GM19467 (cell line): ENCODE results near the gene CDV3.
"Not testable (repeated sequence)": the region's sequence is repeated elsewhere in the genome, so short reads cannot be mapped to it uniquely, and the experiment has no call there.

Source experiments
- ATAC-seq: cut with Tn5 transposase; IDR thresholded peaks from one replicate; pipeline ENCODE4 v1.9.1; 2021; ENCODE audit warnings: mild to moderate bottlenecking, moderate library complexity; ENCODE audit not compliant: unreplicated experiment

The CDV3 gene

GRCh38 chr3:133573629-133574194 lies at the start of gene CDV3:
Gene CDV3, plus strand, starts transcription at chr3:133573686. Its CDS starts 359 bp downstream, at chr3:133574045.
- peak; percentile 22 for ATAC-seq

- ATAC-seq: not testable (repeated sequence)
Measured at GRCh38 chr3:133523758-133524157, 49.7 kb upstream of the CDV3 start.

GRCh38 chr3:133525435-133525834 lies 48.1 kb upstream of the CDV3 start:
- no peak for ATAC-seq

GRCh38 chr3:133527081-133527715 lies 46.3 kb upstream of the CDV3 start:
- ATAC-seq: no peak

- no peak for ATAC-seq
Measured at GRCh38 chr3:133529809-133530208, 43.7 kb upstream of the CDV3 start.

GRCh38 chr3:133531981-133532380 lies 41.5 kb upstream of the CDV3 start:
- ATAC-seq: no peak

GRCh38 chr3:133532951-133533350 lies 40.5 kb upstream of the CDV3 start:
- no peak for ATAC-seq

GRCh38 chr3:133535971-133536881 lies 37.3 kb upstream of the CDV3 start:
- ATAC-seq: no peak

- ATAC-seq: not testable (repeated sequence)
Measured at GRCh38 chr3:133537131-133537530, 36.4 kb upstream of the CDV3 start.

GRCh38 chr3:133538154-133538553 lies 35.3 kb upstream of the CDV3 start:
- ATAC-seq: no peak

GRCh38 chr3:133540896-133541674 lies 32.4 kb upstream of the CDV3 start:
- no peak for ATAC-seq

GRCh38 chr3:133542871-133543270 lies 30.6 kb upstream of the CDV3 start:
- no peak for ATAC-seq

GRCh38 chr3:133544983-133545382 lies 28.5 kb upstream of the CDV3 start:
- not testable (repeated sequence) for ATAC-seq

- ATAC-seq: no peak
Measured at GRCh38 chr3:133547432-133548041, 25.9 kb upstream of the CDV3 start.

- ATAC-seq: no peak
Measured at GRCh38 chr3:133548090-133548489, 25.4 kb upstream of the CDV3 start.

- ATAC-seq: no peak
Measured at GRCh38 chr3:133549565-133549964, 23.9 kb upstream of the CDV3 start.

- ATAC-seq: not testable (repeated sequence)
Measured at GRCh38 chr3:133551589-133551988, 21.9 kb upstream of the CDV3 start.

- no peak for ATAC-seq
Measured at GRCh38 chr3:133561679-133562078, 11.8 kb upstream of the CDV3 start.

- no peak for ATAC-seq
Measured at GRCh38 chr3:133562376-133562775, 11.1 kb upstream of the CDV3 start.

GRCh38 chr3:133563186-133563591 lies 10.3 kb upstream of the CDV3 start:
- no peak for ATAC-seq

- ATAC-seq: no peak
Measured at GRCh38 chr3:133563816-133564215, 9.7 kb upstream of the CDV3 start.
